Heart left ventricle (tissue), 13 donors: ENCODE results near the gene PTPN7.

Source experiments
- POLR2A ChIP-seq, 2 donors: fragments of 450-650 bp; IDR thresholded peaks; one replicate each; pipeline ENCODE4 v1.6.1; 2017; ENCODE audit warnings: antibody characterized with exemption in 2 of 2, mild to moderate bottlenecking in 2 of 2, moderate library complexity in 2 of 2
- TF ChIP-seq, protein P1 (sequence below), 12 donors: fragments of 200-600 bp; sonication (generic) in 4 of 12; IDR thresholded peaks; one replicate each; pipeline versions ENCODE4 v1.5.0 to v1.8.0; 2018 to 2022; ENCODE audit warnings: antibody characterized with exemption in 12 of 12, mild to moderate bottlenecking in 5 of 12
- donor health status: ischemic (EF 13 %, LVEDD 7.1; RV severe dilation, severe dysfunction).
- donor health status: DM: no; HTN: yes; CAD: no.
- donor health status: DM: no; HTN: no; CAD: no.
- donor health status: ischemic (EF 25% LVEDD 6.9; RV normal size, moderate dysfunction).
- donor health status: ischemic (EF 25% LVEDD 5.7; RV mildly dilated, moderate dysfunction).
- donor health status: ischemic (EF 35%, LVEDD 5.7; RV mildly dilated, moderate dysfunction).
- donor health status: nonischemic (EF 11% LVEDD 7.7; RV severe dilation, severe dysfunction).
- donor health status: DM: yes; HTN: yes; CAD: no.
- donor health status: PGD.
- donor health status: ischemic (EF 29% LVEDD 5.4; RV normal size, mild dysfunction).
- donor health status: nonischemic (EF 23%, LVEDD 6.1; RV moderate dilation, normal function).

DNA sequence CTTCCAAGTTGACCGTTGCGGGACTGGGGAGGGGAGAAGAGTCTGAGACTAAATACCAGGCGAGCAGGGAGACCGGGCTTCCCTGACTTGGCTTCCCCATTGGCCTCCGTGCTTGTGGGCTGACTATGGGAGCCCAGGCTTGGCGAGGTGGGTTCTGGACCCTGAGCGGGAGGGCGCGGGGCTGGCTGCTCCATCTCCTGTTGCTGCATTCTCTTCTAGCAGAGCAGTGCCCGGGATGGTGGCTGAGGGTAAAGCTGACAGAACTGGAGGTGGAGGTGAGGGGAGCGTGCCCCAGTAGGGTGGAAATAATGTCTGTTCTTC is 33.9 kb upstream of the PTPN7 start:
- TF ChIP-seq, protein P1, sequence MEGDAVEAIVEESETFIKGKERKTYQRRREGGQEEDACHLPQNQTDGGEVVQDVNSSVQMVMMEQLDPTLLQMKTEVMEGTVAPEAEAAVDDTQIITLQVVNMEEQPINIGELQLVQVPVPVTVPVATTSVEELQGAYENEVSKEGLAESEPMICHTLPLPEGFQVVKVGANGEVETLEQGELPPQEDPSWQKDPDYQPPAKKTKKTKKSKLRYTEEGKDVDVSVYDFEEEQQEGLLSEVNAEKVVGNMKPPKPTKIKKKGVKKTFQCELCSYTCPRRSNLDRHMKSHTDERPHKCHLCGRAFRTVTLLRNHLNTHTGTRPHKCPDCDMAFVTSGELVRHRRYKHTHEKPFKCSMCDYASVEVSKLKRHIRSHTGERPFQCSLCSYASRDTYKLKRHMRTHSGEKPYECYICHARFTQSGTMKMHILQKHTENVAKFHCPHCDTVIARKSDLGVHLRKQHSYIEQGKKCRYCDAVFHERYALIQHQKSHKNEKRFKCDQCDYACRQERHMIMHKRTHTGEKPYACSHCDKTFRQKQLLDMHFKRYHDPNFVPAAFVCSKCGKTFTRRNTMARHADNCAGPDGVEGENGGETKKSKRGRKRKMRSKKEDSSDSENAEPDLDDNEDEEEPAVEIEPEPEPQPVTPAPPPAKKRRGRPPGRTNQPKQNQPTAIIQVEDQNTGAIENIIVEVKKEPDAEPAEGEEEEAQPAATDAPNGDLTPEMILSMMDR (IDR thresholded peaks at IDR 0.05): no peak
- no peak for TF ChIP-seq POLR2A (IDR thresholded peaks at IDR 0.05)
